Measurements from ENCODE around the gene SFSWAP.
"Not testable (repeated sequence)": the region's sequence is repeated elsewhere in the genome, so short reads cannot be mapped to it uniquely, and the experiment has no call there.

- not testable (repeated sequence) for TF ChIP-seq EZH2 (IDR thresholded peaks at IDR 0.05; ENCODE audit: insufficient read depth, poor library complexity, severe bottlenecking); EZH2phosphoT487 (IDR thresholded peaks at IDR 0.05; ENCODE audit: insufficient read depth, low read depth)
Observed at GRCh38 chr12:131661986-131662288, 49.0 kb upstream of the SFSWAP start.

Measured in GM23248 (cell line).